DOHH2 (cell line): ENCODE measurements around the gene CRIP1.

Experiments
- H3F3A ChIP-seq: fragments of 200-600 bp; sonication (generic), shearing (Covaris generic); 2 replicates; pipeline ENCODE4 v1.6.0; 2016; ENCODE audit warnings: antibody characterized with exemption, mild to moderate bottlenecking; ENCODE audit not compliant: control insufficient read depth, insufficient read depth
- H3K27ac ChIP-seq: fragments of 200-600 bp; sonication (generic); 2 replicates; pipeline ENCODE4 v1.5.1; 2014; ENCODE audit warnings: low read depth, mild to moderate bottlenecking, low read length, moderate library complexity
- H3K27me3 ChIP-seq: fragments of 200-600 bp; sonication (generic); 2 replicates; pipeline ENCODE4 v1.6.1; 2014; ENCODE audit warnings: mild to moderate bottlenecking, low read length, mixed read lengths; ENCODE audit not compliant: control insufficient read depth
- H3K36me3 ChIP-seq: fragments of 200-600 bp; sonication (generic); 2 replicates; pipeline ENCODE4 v1.6.1; 2014; ENCODE audit warnings: mild to moderate bottlenecking, low read length, moderate library complexity, mixed read lengths; ENCODE audit not compliant: control insufficient read depth
- H3K4me1 ChIP-seq: fragments of 200-600 bp; sonication (generic); 2 replicates; pipeline ENCODE4 v1.6.1; 2014; ENCODE audit warnings: mild to moderate bottlenecking, low read length, mixed read lengths; ENCODE audit not compliant: control insufficient read depth
- H3K4me2 ChIP-seq: fragments of 200-600 bp; sonication (generic); 2 replicates; pipeline ENCODE4 v1.6.0; 2014; ENCODE audit warnings: mild to moderate bottlenecking, low read length, moderate library complexity
- H3K4me3 ChIP-seq: fragments of 200-600 bp; sonication (generic); 2 replicates; pipeline ENCODE4 v1.5.1; 2014; ENCODE audit warnings: mild to moderate bottlenecking, low read length, mixed read lengths
- H3K79me2 ChIP-seq: fragments of 200-600 bp; sonication (generic); 2 replicates; pipeline ENCODE4 v1.6.1; 2014; ENCODE audit warnings: mild to moderate bottlenecking, low read length, mixed read lengths; ENCODE audit not compliant: control insufficient read depth
- H3K9me2 ChIP-seq: fragments of 200-600 bp; sonication (generic); replicated peaks from 2 replicates; pipeline ENCODE4 v1.6.1; 2014; ENCODE audit warnings: mild to moderate bottlenecking, low read length, mixed read lengths; ENCODE audit not compliant: control insufficient read depth
- H3K9me3 ChIP-seq: fragments of 200-600 bp; sonication (generic); 2 replicates; pipeline ENCODE4 v1.6.1; 2014; ENCODE audit warnings: antibody characterized with exemption, low read length, mixed read lengths; ENCODE audit not compliant: control insufficient read depth, insufficient read depth
- H4K20me1 ChIP-seq: fragments of 200-600 bp; sonication (generic); 2 replicates; pipeline ENCODE4 v1.6.0; 2014; ENCODE audit warnings: low read depth, mild to moderate bottlenecking, antibody characterized with exemption, low read length, moderate library complexity; ENCODE audit not compliant: control insufficient read depth, insufficient read depth
- EZH2phosphoT487 ChIP-seq: fragments of 200-600 bp; sonication (generic); IDR thresholded peaks from 2 replicates; pipeline ENCODE4 v1.6.1; 2017; ENCODE audit warnings: borderline replicate concordance, mild to moderate bottlenecking, antibody characterized with exemption, low read length, moderate library complexity, mixed read lengths
- TF ChIP-seq, protein P1 (sequence below): fragments of 200-600 bp; sonication (generic); IDR thresholded peaks from one replicate; pipeline ENCODE4 v1.5.1; 2014; ENCODE audit warnings: antibody characterized with exemption, mild to moderate bottlenecking, low read depth, low read length; ENCODE audit not compliant: poor library complexity, severe bottlenecking

The CRIP1 gene

DNA sequence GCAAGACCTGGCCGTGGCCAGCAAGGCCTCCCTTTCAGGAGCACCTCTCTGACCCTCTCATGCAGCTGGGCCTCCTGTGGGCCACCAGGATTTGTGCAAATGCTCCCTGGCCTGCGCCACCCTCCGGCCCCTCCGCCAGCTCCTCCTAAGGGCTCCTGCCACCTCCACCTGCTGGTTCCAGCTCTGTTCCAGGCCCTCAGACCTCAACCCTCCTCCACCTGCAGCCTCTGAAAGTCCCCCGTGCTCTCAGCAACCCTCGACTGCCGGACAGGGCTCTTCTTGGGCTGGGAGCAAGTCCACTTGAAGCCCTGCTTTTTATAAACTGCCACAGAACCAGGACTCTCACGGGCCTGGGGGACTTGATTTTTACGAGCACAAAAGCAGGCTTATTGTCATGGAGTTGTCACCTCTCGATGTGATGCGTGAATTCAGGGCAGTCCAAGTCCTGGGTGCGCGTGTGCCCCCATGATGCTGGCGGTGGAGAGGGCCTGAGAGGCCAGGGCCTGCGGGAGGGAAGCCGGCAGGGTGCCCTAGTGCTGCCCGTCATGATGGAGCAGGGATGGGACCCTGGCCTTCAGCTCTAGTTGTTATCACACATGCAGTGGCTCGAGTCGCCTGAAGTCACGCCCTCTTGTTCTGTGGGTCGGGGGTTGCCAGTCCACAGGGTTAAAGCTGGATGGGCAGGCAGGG lies 13.5 kb downstream of the CRIP1 start:
- H3K27me3 ChIP-seq: no peaks in the 10 kb centered on the region

DNA sequence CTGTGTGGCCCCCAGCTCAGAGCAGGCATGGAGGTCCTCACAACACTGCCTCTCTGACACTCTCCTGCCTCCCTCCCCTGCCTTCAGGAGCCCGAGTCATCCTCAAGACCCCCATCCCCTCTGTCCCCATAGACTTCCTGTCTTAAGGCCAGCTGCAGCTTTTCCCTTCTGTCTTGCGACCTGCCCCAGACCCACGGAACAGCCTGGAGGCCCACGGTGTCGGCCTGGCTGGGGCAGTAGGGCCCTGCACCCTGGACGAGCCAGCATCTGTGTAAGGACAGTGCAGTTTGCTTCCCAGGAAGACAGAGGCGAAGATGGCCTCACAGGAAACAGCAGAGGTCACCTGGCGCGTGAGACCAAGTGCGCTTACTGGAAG lies 14.0 kb downstream of the CRIP1 start:
- H3K27ac ChIP-seq: no peak overlapping the region

More for the DNA sequence above, 13.5 kb downstream of the CRIP1 start:
- no peaks in the 10 kb centered on the region for H4K20me1 ChIP-seq
- H3K9me3 ChIP-seq: no peaks in the 10 kb centered on the region
- no peak overlapping the region for H3K4me2 ChIP-seq
- no peaks in the 10 kb centered on the region for H3K9me2 ChIP-seq
- no peaks in the 10 kb centered on the region for H3K4me1 ChIP-seq
- no peaks in the 10 kb centered on the region for H3K36me3 ChIP-seq
- no peak overlapping the region for H3K4me3 ChIP-seq
- H3K27ac ChIP-seq: no peak overlapping the region
- H3F3A ChIP-seq: no peaks in the 10 kb centered on the region
- TF ChIP-seq EZH2phosphoT487: no peak
- TF ChIP-seq, protein P1, sequence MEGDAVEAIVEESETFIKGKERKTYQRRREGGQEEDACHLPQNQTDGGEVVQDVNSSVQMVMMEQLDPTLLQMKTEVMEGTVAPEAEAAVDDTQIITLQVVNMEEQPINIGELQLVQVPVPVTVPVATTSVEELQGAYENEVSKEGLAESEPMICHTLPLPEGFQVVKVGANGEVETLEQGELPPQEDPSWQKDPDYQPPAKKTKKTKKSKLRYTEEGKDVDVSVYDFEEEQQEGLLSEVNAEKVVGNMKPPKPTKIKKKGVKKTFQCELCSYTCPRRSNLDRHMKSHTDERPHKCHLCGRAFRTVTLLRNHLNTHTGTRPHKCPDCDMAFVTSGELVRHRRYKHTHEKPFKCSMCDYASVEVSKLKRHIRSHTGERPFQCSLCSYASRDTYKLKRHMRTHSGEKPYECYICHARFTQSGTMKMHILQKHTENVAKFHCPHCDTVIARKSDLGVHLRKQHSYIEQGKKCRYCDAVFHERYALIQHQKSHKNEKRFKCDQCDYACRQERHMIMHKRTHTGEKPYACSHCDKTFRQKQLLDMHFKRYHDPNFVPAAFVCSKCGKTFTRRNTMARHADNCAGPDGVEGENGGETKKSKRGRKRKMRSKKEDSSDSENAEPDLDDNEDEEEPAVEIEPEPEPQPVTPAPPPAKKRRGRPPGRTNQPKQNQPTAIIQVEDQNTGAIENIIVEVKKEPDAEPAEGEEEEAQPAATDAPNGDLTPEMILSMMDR: no peak
- H3K79me2 ChIP-seq: no peaks in the 10 kb centered on the region

DNA sequence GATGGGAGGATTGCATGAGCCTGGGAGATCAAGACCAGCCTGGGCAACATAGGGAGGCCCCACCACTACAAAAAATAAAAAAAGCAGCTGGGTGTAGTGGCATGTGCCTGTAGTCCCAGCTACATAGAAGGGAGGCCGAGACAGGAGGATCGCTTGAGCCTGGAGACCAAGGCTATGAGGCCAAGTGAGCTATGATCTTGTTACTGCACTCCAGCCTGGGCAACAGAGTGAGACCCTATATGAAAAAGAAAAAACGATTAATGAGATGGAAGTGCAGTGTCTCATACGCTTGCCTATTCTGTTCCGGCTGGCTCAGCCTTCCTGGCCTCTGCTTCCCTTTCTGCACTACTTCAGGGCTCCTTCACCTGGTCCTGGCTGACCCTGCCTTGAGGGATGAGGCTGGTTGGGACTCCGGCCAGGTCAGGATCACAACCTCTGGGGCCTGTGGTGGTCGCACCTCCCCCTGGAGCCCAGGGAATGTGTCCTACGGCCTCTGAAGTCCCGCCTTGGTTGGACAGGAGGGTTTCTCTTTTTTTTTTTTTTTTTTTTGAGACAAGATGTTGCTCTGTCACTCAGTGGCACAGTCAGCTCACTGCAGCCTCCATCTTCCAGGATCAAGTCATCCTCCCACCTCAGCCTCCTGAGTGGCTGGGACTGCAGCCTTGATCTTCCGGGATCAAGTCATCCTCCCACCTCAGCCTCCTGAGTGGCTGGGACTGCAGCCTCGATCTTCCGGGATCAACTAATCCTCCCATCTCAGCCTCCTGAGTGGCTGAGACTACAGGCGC lies 15.0 kb downstream of the CRIP1 start:
- Histone ChIP-seq H3K27me3 (no peaks in the 10 kb centered on the region), H3K36me3 (no peaks in the 10 kb centered on the region), H3K27ac (no peak overlapping the region), H3F3A (no peaks in the 10 kb centered on the region), H4K20me1 (no peaks in the 10 kb centered on the region), H3K79me2 (no peaks in the 10 kb centered on the region), H3K4me3 (no peak overlapping the region), H3K4me2 (no peak overlapping the region), H3K9me3 (no peaks in the 10 kb centered on the region), H3K4me1 (no peaks in the 10 kb centered on the region), H3K9me2 (no peaks in the 10 kb centered on the region)
- TF ChIP-seq, protein P1: no peak
- no peak for TF ChIP-seq EZH2phosphoT487

More for the DNA sequence above, 14.0 kb downstream of the CRIP1 start:
- H3K4me3 ChIP-seq: no peak overlapping the region
- TF ChIP-seq, protein P1: no peak
- TF ChIP-seq EZH2phosphoT487: no peak
- no peaks in the 10 kb centered on the region for H3K4me1 ChIP-seq
- H3K9me3 ChIP-seq: no peaks in the 10 kb centered on the region
- H3K9me2 ChIP-seq: no peaks in the 10 kb centered on the region
- H3K4me2 ChIP-seq: no peak overlapping the region
- H3K79me2 ChIP-seq: no peaks in the 10 kb centered on the region
- no peaks in the 10 kb centered on the region for H3K36me3 ChIP-seq
- no peaks in the 10 kb centered on the region for H3F3A ChIP-seq
- no peaks in the 10 kb centered on the region for H3K27me3 ChIP-seq
- H4K20me1 ChIP-seq: no peaks in the 10 kb centered on the region
